ENCODE measurements around the gene IL13RA1. TPM values are rescaled to one million over a fixed set of nuclear protein-coding genes. Genes with fewer than 3 reads are reported as not detected.

The IL13RA1 gene
- total RNA-seq, 1 donor from 2014 or later: 70.4 TPM

DNA sequence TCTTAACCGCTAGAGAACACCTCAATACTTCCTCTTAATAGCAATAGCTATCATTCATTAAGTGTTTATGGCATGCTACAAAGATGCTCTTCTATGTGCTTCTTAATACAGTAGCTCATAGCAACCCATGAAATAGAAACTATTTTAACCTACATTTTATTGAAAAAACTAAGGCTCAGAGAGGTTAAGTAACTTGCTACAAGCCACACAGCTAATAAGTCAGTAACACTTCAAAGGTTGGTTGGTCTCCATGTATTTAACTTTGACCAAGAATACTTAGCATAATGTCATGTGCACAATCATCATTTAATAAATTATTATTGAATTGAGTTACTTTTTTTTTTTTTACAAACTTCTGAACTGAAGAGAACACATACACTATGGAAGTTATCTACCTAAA, 36.1 kb downstream of the IL13RA1 start:
- Mint-ChIP-seq H3K9me3 (ENCODE audit: low read depth) (no peaks in the 10 kb centered on the region), H3K36me3 (ENCODE audit: low read depth) (peaks cover 5% of the 10 kb centered on the region), H3K4me1 (ENCODE audit: low read depth) (no peaks in the 10 kb centered on the region), H3K27ac (ENCODE audit: unreplicated experiment) (no peak overlapping the region), H3K4me3 (ENCODE audit: unreplicated experiment) (no peak overlapping the region), H3K27me3 (ENCODE audit: low read depth) (no peaks in the 10 kb centered on the region)
- TF ChIP-seq CTCF (IDR thresholded peaks at IDR 0.05): no peak
- no peak for DNase-seq (ENCODE audit: low spot score)

DNA sequence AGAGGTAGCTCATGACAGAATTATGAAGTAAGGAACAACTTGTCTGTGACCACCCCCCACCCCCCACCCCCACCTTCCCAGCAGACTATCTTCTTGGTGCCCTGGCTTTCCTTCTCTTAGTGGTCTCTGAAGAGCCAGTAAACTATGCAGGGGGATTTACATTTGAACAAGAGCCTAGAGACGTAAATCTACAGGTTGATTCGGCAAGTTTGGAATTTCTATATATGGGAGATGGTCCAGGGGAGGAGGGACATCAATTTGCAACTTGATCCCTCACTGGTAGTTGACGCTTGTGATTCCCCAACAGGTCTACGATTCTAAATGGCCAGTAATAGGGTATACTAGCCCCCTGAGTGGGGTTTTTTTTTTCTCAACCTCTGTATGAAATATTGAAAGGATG, 36.7 kb downstream of the IL13RA1 start:
- peaks cover 5% of the 10 kb centered on the region for H3K36me3 Mint-ChIP-seq (ENCODE audit: low read depth)
- H3K4me1 Mint-ChIP-seq (ENCODE audit: low read depth): no peaks in the 10 kb centered on the region
- no peaks in the 10 kb centered on the region for H3K9me3 Mint-ChIP-seq (ENCODE audit: low read depth)
- H3K4me3 Mint-ChIP-seq (ENCODE audit: unreplicated experiment): no peak overlapping the region
- no peaks in the 10 kb centered on the region for H3K27me3 Mint-ChIP-seq (ENCODE audit: low read depth)
- H3K27ac Mint-ChIP-seq (ENCODE audit: unreplicated experiment): no peak overlapping the region
- no peak for TF ChIP-seq CTCF (IDR thresholded peaks at IDR 0.05)
- DNase-seq (ENCODE audit: low spot score): no peak

DNA sequence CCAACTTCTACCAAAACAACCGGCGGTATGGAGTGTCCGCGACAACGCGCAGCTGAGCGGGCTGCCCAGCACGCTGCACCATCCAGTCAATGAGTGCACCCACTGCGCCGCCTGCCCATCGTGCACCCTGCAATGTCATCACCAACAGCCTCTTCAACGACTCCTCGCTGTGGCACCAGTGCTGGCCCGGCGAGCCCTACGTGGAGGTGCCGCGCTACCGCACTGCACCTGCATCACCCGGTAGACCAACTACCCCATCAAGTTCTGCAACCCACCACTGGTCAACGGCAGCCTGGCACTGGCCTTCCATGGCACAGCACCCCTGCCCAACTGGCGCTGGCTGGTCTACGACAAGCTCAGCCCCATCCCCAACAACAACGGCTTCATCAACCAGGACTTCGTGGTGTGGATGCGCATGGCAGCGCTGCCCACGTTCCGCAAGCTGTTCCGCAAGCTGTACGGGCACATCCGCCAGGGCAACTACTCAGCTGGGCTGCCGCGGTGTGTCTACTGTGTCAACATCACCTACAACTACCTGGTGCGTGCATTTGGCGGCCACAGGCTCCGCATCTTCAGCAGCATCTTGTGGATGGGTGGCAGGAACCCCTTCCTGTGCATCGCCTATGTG, 42.8 kb downstream of the IL13RA1 start:
- Mint-ChIP-seq H3K36me3 (ENCODE audit: low read depth) (peaks cover 12% of the 10 kb centered on the region), H3K27ac (ENCODE audit: unreplicated experiment) (no peak overlapping the region), H3K27me3 (ENCODE audit: low read depth) (no peaks in the 10 kb centered on the region), H3K4me3 (ENCODE audit: unreplicated experiment) (no peak overlapping the region), H3K4me1 (ENCODE audit: low read depth) (no peaks in the 10 kb centered on the region), H3K9me3 (ENCODE audit: low read depth) (no peaks in the 10 kb centered on the region)
- DNase-seq (ENCODE audit: low spot score): peak; percentile 87
- TF ChIP-seq CTCF (IDR thresholded peaks at IDR 0.05): no peak

DNA sequence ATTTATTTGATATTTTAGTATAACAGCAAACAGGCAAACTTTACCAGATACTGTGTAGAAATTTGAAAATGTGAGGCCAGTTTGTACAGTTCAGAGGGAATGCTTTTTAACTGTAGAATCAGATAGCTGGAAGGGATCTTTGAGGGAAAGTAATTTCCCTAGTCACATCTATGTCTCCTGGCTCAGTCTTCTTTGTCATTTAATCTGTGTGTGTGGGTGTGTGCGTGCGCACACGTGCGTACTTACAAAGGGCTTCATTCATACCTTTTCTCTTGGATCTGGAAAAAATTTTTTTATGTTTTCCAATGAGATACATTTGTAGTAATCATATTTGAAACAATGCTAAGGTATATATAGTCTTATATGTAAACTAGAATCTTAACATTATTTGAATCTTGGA, 44.6 kb downstream of the IL13RA1 start:
- no peaks in the 10 kb centered on the region for H3K27me3 Mint-ChIP-seq (ENCODE audit: low read depth)
- H3K9me3 Mint-ChIP-seq (ENCODE audit: low read depth): no peaks in the 10 kb centered on the region
- H3K36me3 Mint-ChIP-seq (ENCODE audit: low read depth): peaks cover 12% of the 10 kb centered on the region
- no peak overlapping the region for H3K4me3 Mint-ChIP-seq (ENCODE audit: unreplicated experiment)
- TF ChIP-seq CTCF (IDR thresholded peaks at IDR 0.05): no peak
- no peak overlapping the region for H3K27ac Mint-ChIP-seq (ENCODE audit: unreplicated experiment)
- DNase-seq (ENCODE audit: low spot score): no peak
- no peaks in the 10 kb centered on the region for H3K4me1 Mint-ChIP-seq (ENCODE audit: low read depth)

DNA sequence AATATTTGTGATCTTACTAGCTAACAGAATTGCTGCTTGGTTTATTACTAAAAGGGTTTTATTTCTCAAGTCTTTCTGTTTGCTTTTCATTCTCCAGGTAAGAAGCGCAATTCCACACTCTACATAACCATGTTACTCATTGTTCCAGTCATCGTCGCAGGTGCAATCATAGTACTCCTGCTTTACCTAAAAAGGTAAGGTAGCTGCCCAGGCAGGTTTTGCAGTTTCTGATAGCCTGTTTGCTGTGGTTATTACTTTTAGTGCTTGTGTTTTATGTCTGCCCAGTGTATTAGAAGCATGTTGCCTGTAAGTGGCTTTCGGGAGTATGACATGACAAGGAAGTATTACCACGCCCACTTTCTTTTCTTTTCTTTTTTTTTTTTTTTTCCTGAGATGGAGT, 46.4 kb downstream of the IL13RA1 start:
- Mint-ChIP-seq H3K27me3 (ENCODE audit: low read depth) (no peaks in the 10 kb centered on the region), H3K4me3 (ENCODE audit: unreplicated experiment) (no peak overlapping the region), H3K27ac (ENCODE audit: unreplicated experiment) (no peak overlapping the region), H3K4me1 (ENCODE audit: low read depth) (no peaks in the 10 kb centered on the region), H3K36me3 (ENCODE audit: low read depth) (peaks cover 12% of the 10 kb centered on the region), H3K9me3 (ENCODE audit: low read depth) (no peaks in the 10 kb centered on the region)
- no peak for TF ChIP-seq CTCF (IDR thresholded peaks at IDR 0.05)
- DNase-seq (ENCODE audit: low spot score): no peak
